ENCODE data around the gene PDZD11.

GRCh38 chrX:70331161-70331560 lies 41.4 kb upstream of the PDZD11 start:
- no peak for TF ChIP-seq CTCF (IDR thresholded peaks at IDR 0.05; ENCODE audit: low read depth, low read length)
- no peak for TF ChIP-seq EZH2phosphoT487 (IDR thresholded peaks at IDR 0.05; ENCODE audit: low read depth)
